Measurements from ENCODE around the gene SRMS. TPM values are rescaled to one million over a fixed set of nuclear protein-coding genes. Genes with fewer than 3 reads are reported as not detected.

The SRMS gene
- total RNA-seq, 1 donor from 2014 or later, result not detected

DNA sequence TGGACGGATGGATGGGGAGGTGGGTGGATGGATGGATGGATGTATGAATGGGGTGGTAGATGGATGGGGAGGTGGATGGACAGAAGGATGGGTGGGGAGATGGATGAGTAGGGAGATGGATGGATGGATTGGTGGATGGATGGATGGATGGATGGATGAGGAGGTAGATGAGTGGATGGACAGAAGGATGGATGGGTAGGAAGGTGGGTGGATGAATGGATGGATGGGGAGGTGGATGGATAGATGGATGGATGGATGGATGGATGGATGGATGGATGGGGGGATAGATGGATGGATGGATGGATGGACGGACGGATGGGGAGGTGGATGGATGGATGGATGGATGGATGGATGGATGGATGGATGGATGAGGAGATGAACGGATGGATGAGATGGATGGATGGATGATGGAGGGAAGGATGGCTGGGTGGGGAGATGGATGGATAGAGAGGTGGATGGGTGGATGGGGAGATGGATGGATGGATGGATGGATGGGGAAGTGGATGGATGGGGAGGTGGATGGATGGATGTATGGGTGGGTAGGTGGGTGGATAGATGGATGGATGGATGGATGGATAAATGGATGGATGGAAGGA is 55.8 kb downstream of the SRMS start:
- DNase-seq (ENCODE audit: low spot score, unreplicated experiment), result no peak
- TF ChIP-seq, protein P1, sequence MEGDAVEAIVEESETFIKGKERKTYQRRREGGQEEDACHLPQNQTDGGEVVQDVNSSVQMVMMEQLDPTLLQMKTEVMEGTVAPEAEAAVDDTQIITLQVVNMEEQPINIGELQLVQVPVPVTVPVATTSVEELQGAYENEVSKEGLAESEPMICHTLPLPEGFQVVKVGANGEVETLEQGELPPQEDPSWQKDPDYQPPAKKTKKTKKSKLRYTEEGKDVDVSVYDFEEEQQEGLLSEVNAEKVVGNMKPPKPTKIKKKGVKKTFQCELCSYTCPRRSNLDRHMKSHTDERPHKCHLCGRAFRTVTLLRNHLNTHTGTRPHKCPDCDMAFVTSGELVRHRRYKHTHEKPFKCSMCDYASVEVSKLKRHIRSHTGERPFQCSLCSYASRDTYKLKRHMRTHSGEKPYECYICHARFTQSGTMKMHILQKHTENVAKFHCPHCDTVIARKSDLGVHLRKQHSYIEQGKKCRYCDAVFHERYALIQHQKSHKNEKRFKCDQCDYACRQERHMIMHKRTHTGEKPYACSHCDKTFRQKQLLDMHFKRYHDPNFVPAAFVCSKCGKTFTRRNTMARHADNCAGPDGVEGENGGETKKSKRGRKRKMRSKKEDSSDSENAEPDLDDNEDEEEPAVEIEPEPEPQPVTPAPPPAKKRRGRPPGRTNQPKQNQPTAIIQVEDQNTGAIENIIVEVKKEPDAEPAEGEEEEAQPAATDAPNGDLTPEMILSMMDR (IDR thresholded peaks at IDR 0.05; ENCODE audit: unreplicated experiment), result no peak
- no peak overlapping the region for H3K4me3 Mint-ChIP-seq (ENCODE audit: low read depth)
- no peaks in the 10 kb centered on the region for H3K36me3 Mint-ChIP-seq (ENCODE audit: insufficient read depth)
- H3K27me3 Mint-ChIP-seq, result peaks cover 24% of the 10 kb centered on the region
- peaks cover 1% of the 10 kb centered on the region for H3K4me1 Mint-ChIP-seq (ENCODE audit: low read depth)
- peaks cover 4% of the 10 kb centered on the region for H3K9me3 Mint-ChIP-seq (ENCODE audit: low read depth)
- H3K27ac Mint-ChIP-seq, result no peak overlapping the region

DNA sequence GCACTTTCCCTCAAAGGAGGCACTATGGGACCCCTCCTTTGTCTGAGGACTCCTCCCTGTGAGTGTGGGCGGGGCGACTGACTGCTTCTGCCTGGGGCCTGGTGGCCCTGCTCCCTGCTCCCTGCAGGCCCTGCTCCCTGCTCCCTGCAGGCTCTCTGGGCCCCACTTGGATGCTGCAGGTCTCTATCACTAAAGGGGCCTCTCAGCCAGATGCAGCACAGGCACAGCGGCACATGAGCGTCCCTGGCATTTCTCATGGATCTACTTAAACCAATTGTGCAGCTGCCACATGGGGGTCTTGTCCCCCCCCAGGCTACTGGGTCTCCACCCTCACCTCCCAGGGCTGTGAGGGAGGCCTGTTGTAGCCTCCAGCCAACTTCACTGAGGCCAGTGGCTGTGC is 56.5 kb downstream of the SRMS start:
- Mint-ChIP-seq H3K27ac (no peak overlapping the region), H3K9me3 (ENCODE audit: low read depth) (peaks cover 4% of the 10 kb centered on the region), H3K4me1 (ENCODE audit: low read depth) (no peaks in the 10 kb centered on the region), H3K4me3 (ENCODE audit: low read depth) (no peak overlapping the region), H3K27me3 (peaks cover 22% of the 10 kb centered on the region), H3K36me3 (ENCODE audit: insufficient read depth) (no peaks in the 10 kb centered on the region)
- no peak for DNase-seq (ENCODE audit: low spot score, unreplicated experiment)
- TF ChIP-seq, protein P1 (IDR thresholded peaks at IDR 0.05; ENCODE audit: unreplicated experiment), result no peak

Other genes starting within 250 kb of the SRMS start
- gene CHRNA4, start 186.4 kb downstream of the SRMS start, total RNA-seq, result 0.43 and 0.44 TPM in 2 replicates
- 14.6 and 15.6 TPM in 2 replicates for gene KCNQ2, start 75.1 kb downstream of the SRMS start, total RNA-seq
- gene EEF1A2, start 48.7 kb downstream of the SRMS start, total RNA-seq, result 11.0 and 11.8 TPM in 2 replicates
- gene PPDPF, start 27.0 kb downstream of the SRMS start, total RNA-seq, result 340 and 374 TPM in 2 replicates
- 0.29 and 0.31 TPM in 2 replicates for gene PTK6, start 10.4 kb downstream of the SRMS start, total RNA-seq
- 1.9 and 2.6 TPM in 2 replicates for gene FNDC11, start 6.4 kb upstream of the SRMS start, total RNA-seq
- gene HELZ2, start 26.5 kb upstream of the SRMS start, total RNA-seq, result 19.3 and 21.6 TPM in 2 replicates
- gene GMEB2, start 79.4 kb upstream of the SRMS start, total RNA-seq, result 15.1 and 15.2 TPM in 2 replicates
- 25.6 and 26.5 TPM in 2 replicates for gene STMN3, start 105.7 kb upstream of the SRMS start, total RNA-seq
- 35.5 and 39.7 TPM in 2 replicates for gene RTEL1, start 110.6 kb upstream of the SRMS start, total RNA-seq
- not detected in 2 replicates for gene TNFRSF6B, start 148.9 kb upstream of the SRMS start, total RNA-seq
- 51.0 and 53.8 TPM in 2 replicates for gene ARFRP1, start 160.2 kb upstream of the SRMS start, total RNA-seq
- gene ZGPAT, start 160.3 kb upstream of the SRMS start, total RNA-seq, result 38.5 and 39.0 TPM in 2 replicates
- 17.2 and 21.0 TPM in 2 replicates for gene LIME1, start 188.9 kb upstream of the SRMS start, total RNA-seq
- gene SLC2A4RG, start 192.0 kb upstream of the SRMS start, total RNA-seq, result 59.7 and 59.9 TPM in 2 replicates